Measurements from ENCODE around the gene PCARE.

Gene PCARE

DNA sequence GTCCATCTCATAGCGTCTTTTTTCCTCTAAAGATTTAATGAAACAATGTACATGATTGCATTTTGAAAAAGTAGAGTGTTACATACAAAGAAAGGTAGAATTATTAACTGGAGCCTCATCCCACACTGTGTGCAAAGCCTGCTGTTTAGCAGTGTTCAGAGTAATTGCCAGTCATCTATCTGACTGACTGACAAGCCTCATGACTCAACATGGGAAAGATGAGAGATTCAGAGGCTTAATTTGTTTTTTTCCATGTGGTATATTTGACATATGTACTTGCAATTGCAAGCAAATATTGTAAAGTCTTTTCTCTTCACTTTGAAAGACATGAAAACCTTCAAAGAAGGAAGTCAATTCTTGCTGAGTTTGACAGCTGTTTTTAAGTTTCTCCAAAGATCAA, 14.7 kb downstream of the PCARE start:
- Histone ChIP-seq H3K9ac (ENCODE audit: low read depth, low read length) (no peak overlapping the region), H3K4me3 (ENCODE audit: low read depth, low read length) (no peak overlapping the region), H3K27me3 (ENCODE audit: control insufficient read depth, insufficient read depth, low read length) (no peaks in the 10 kb centered on the region), H3K9me3 (ENCODE audit: control insufficient read depth, insufficient read depth, low read length) (no peaks in the 10 kb centered on the region), H3K36me3 (ENCODE audit: control insufficient read depth, insufficient read depth, low read length) (no peaks in the 10 kb centered on the region), H3K4me1 (ENCODE audit: control insufficient read depth, insufficient read depth, low read length) (no peaks in the 10 kb centered on the region)

DNA sequence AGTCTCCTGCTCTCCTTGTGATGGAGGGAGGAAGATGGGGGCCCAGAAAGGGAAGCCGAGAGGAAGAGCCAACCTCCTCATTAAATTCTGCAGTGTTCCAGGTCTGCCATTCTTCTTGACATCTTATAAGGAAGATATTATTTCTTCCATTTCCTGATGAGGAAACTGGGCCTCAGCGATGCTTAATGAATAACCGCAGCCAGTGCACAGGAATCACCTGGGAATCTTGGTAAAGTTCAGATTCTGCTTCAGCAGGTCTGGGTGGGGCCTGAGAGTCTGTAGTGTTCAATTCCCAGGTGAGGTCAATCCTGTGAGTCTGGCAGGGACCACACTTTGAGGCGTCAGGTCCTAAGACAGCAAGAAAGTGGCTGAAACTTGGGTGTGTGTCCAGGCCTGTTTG, 17.3 kb downstream of the PCARE start:
- Histone ChIP-seq H3K9ac (ENCODE audit: low read depth, low read length) (no peak overlapping the region), H3K4me3 (ENCODE audit: low read depth, low read length) (no peak overlapping the region), H3K27me3 (ENCODE audit: control insufficient read depth, insufficient read depth, low read length) (no peaks in the 10 kb centered on the region), H3K9me3 (ENCODE audit: control insufficient read depth, insufficient read depth, low read length) (no peaks in the 10 kb centered on the region), H3K36me3 (ENCODE audit: control insufficient read depth, insufficient read depth, low read length) (no peaks in the 10 kb centered on the region), H3K4me1 (ENCODE audit: control insufficient read depth, insufficient read depth, low read length) (peaks cover 3% of the 10 kb centered on the region)

DNA sequence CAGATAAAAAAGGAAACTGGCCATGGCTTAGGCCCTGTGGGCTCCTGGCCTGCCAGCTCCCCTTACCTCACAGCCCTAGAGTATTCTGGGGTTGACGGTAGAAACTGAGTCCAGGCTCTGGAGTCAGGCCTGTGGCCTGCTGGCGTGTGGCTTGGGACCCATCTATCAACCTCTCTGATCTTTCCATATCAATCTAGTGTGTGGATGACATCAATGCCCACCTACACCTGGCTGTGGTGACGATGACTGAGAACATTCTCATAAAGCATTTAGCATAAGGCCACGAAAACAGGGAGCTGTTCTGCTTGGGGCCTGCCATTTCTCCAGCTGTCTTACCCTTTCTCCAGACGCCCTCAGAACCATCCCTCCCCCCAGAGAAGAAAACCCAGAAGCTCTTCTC, 17.9 kb downstream of the PCARE start:
- Histone ChIP-seq H3K4me3 (ENCODE audit: low read depth, low read length) (no peak overlapping the region), H3K9ac (ENCODE audit: low read depth, low read length) (no peak overlapping the region), H3K4me1 (ENCODE audit: control insufficient read depth, insufficient read depth, low read length) (peaks cover 3% of the 10 kb centered on the region), H3K27me3 (ENCODE audit: control insufficient read depth, insufficient read depth, low read length) (no peaks in the 10 kb centered on the region), H3K36me3 (ENCODE audit: control insufficient read depth, insufficient read depth, low read length) (no peaks in the 10 kb centered on the region), H3K9me3 (ENCODE audit: control insufficient read depth, insufficient read depth, low read length) (no peaks in the 10 kb centered on the region)

DNA sequence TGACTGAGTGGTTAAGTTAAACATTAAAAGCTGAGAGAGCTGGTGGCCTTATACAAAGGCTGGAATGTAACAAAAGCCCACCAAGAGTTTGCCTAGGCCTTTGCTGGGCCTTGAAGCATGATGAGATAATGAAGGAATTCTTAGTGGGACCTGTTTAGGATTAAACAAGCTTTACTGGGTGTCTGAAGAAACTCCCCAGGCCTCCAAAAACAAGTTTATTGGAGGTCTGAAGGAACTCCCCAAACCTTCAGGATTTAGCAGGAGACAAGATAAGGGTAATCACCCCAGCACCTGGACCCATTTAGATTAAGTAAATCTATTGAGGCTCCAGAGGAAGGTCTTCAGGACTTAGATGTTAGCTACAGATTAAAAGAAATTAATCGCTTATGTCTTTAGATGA, 18.7 kb downstream of the PCARE start:
- Histone ChIP-seq H3K36me3 (ENCODE audit: control insufficient read depth, insufficient read depth, low read length) (no peaks in the 10 kb centered on the region), H3K4me3 (ENCODE audit: low read depth, low read length) (no peak overlapping the region), H3K9ac (ENCODE audit: low read depth, low read length) (no peak overlapping the region), H3K9me3 (ENCODE audit: control insufficient read depth, insufficient read depth, low read length) (no peaks in the 10 kb centered on the region), H3K27me3 (ENCODE audit: control insufficient read depth, insufficient read depth, low read length) (no peaks in the 10 kb centered on the region), H3K4me1 (ENCODE audit: control insufficient read depth, insufficient read depth, low read length) (peaks cover 3% of the 10 kb centered on the region)

DNA sequence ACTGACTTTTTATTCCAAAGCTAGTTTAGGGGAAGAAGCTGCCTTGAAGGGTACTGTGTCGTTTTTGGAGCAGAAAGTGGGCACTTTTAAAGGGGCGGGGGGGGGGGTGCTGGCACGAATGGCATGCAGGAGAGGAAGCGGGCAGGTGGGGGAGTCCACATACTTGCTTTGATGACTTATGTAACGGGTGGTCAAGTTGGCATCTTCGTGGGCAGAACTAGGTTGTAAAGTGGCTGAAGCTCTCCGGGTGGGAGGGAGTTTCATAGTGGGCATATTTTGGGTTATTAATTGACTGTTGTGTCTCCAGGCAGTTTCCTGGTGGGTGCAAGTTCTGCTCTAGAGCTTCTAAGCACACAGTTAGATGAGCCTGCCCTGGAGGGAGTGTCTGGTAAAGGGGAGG, 19.9 kb downstream of the PCARE start:
- Histone ChIP-seq H3K4me3 (ENCODE audit: low read depth, low read length) (no peak overlapping the region), H3K36me3 (ENCODE audit: control insufficient read depth, insufficient read depth, low read length) (no peaks in the 10 kb centered on the region), H3K27me3 (ENCODE audit: control insufficient read depth, insufficient read depth, low read length) (no peaks in the 10 kb centered on the region), H3K9me3 (ENCODE audit: control insufficient read depth, insufficient read depth, low read length) (no peaks in the 10 kb centered on the region), H3K9ac (ENCODE audit: low read depth, low read length) (no peak overlapping the region), H3K4me1 (ENCODE audit: control insufficient read depth, insufficient read depth, low read length) (peaks cover 3% of the 10 kb centered on the region)

DNA sequence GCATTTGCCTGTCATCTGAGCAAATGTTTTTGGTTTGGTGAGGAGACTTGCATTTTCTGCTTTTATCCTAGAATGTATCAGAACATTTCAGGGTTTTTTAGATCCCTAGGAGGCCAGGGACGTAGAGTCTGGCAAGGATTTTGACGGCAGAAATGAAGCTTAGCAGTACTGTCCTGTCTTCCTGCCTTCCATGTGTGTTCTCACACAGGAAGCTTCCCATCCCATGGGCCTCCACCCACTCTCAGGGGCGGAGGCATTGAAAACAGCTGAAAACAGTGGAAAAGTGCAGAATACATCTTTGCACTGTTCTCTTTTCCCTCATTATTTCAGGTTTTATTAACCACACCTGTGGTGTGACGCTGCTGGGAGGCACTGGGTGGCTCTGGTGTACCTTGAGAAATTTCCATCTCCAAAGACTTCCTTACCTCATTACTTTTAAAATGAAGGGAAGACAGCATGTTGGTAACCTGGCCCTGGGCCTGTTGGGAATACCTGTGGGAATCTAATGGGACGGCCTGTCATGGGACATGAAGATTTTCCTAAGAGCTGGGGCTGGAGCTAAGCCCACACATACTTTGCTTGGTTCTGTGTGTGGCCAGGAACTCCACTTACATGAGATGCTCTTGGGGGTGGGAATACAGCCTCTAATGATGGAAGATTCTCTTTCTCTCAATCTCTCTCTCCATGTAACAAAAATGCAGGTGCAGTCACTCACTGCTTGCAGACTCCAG, 20.5 kb downstream of the PCARE start:
- no peaks in the 10 kb centered on the region for H3K36me3 ChIP-seq (ENCODE audit: control insufficient read depth, insufficient read depth, low read length)
- no peaks in the 10 kb centered on the region for H3K27me3 ChIP-seq (ENCODE audit: control insufficient read depth, insufficient read depth, low read length)
- H3K9ac ChIP-seq (ENCODE audit: low read depth, low read length) = no peak overlapping the region
- no peaks in the 10 kb centered on the region for H3K9me3 ChIP-seq (ENCODE audit: control insufficient read depth, insufficient read depth, low read length)
- no peak overlapping the region for H3K4me3 ChIP-seq (ENCODE audit: low read depth, low read length)
- peaks cover 3% of the 10 kb centered on the region for H3K4me1 ChIP-seq (ENCODE audit: control insufficient read depth, insufficient read depth, low read length)

DNA sequence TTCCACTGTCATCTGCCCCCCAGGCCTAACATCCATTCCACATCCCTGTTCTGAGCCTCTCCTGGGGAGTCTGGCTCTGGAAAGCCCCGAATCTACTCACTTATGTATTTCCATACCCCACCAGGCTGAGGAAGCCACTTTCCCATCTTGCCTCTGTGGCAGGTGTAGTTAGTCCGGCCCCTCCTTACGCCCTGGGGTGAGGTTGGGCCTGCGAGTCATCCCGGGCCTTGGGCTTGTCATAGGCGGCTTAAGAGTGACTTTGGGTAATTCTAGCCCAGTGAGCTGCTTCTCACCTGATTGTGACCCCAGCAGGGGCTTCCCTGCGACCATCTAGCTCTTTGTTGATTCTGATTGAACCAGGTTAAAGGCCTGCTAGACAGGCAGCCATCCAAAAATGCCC, 21.1 kb downstream of the PCARE start:
- Histone ChIP-seq H3K27me3 (ENCODE audit: control insufficient read depth, insufficient read depth, low read length) (no peaks in the 10 kb centered on the region), H3K36me3 (ENCODE audit: control insufficient read depth, insufficient read depth, low read length) (no peaks in the 10 kb centered on the region)

DNA sequence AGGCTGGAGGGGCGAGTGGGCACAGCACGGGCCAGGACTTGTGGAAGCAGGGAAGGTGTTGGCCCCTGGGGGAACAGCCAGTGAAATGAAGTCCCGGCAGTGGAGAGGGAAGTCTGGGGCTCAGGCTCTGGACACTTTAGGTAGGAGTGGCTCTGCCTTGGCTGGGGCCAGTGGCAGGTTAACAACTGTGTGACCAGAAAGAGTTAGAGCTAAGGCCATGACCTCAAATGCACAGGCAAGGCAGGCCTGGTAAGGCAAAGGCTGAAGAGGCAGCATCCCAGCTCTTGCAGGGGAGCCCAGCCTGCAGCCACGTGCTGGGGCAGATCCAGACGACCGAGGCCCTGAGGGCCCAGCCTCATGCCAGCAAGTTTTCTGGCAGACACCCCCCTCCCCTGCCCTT, 21.5 kb downstream of the PCARE start:
- Histone ChIP-seq H3K9me3 (ENCODE audit: control insufficient read depth, insufficient read depth, low read length) (no peaks in the 10 kb centered on the region), H3K36me3 (ENCODE audit: control insufficient read depth, insufficient read depth, low read length) (no peaks in the 10 kb centered on the region), H3K4me3 (ENCODE audit: low read depth, low read length) (no peak overlapping the region), H3K9ac (ENCODE audit: low read depth, low read length) (no peak overlapping the region), H3K27me3 (ENCODE audit: control insufficient read depth, insufficient read depth, low read length) (no peaks in the 10 kb centered on the region), H3K4me1 (ENCODE audit: control insufficient read depth, insufficient read depth, low read length) (peaks cover 3% of the 10 kb centered on the region)

More for the DNA sequence above, 21.1 kb downstream of the PCARE start:
- peaks cover 3% of the 10 kb centered on the region for H3K4me1 ChIP-seq (ENCODE audit: control insufficient read depth, insufficient read depth, low read length)
- no peak overlapping the region for H3K4me3 ChIP-seq (ENCODE audit: low read depth, low read length)
- H3K9me3 ChIP-seq (ENCODE audit: control insufficient read depth, insufficient read depth, low read length) = no peaks in the 10 kb centered on the region
- no peak overlapping the region for H3K9ac ChIP-seq (ENCODE audit: low read depth, low read length)

DNA sequence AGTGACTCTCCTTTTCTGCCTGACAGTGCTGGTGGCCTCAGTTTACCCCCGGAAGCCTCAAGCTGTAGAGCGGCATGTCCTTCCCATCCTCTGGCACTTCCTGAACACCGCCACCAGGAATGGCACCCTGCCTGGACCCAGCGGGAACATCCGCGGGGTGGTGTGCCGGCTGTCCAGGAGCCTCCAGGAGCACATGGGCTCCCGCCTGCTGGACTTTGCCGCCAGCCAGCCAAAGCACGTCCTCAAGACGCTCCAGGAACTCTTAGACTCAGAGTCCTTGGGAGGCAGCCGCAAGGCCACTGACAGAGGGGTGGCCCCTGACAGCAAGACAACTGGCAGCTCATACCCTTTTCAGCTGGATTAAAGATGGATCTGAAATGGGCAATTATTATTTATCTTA, 22.6 kb downstream of the PCARE start:
- Histone ChIP-seq H3K36me3 (ENCODE audit: control insufficient read depth, insufficient read depth, low read length) (no peaks in the 10 kb centered on the region), H3K9me3 (ENCODE audit: control insufficient read depth, insufficient read depth, low read length) (no peaks in the 10 kb centered on the region), H3K27me3 (ENCODE audit: control insufficient read depth, insufficient read depth, low read length) (no peaks in the 10 kb centered on the region), H3K4me3 (ENCODE audit: low read depth, low read length) (no peak overlapping the region), H3K9ac (ENCODE audit: low read depth, low read length) (no peak overlapping the region), H3K4me1 (ENCODE audit: control insufficient read depth, insufficient read depth, low read length) (peaks cover 3% of the 10 kb centered on the region)

DNA sequence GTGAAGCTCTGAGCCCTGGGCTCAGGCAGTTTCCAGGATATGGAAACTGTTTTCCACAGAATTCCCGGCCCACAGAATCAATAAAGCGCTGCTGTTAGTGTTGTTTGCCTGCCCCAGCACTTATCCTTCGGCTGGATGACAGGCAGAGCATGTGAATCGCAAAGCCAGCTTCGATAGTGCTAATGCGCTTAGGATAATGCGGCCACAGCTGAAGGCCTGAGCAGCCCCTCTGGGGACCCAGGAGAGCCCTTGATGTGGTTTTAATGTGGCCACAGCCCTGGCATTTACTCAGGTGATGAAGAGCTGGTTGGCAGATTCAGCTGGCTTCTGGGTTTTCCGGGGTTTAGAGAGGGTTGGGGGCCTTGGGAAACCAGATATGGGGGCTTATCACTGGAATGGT, 23.7 kb downstream of the PCARE start:
- H3K36me3 ChIP-seq (ENCODE audit: control insufficient read depth, insufficient read depth, low read length) = no peaks in the 10 kb centered on the region
- peaks cover 3% of the 10 kb centered on the region for H3K4me1 ChIP-seq (ENCODE audit: control insufficient read depth, insufficient read depth, low read length)
- no peak overlapping the region for H3K4me3 ChIP-seq (ENCODE audit: low read depth, low read length)

DNA sequence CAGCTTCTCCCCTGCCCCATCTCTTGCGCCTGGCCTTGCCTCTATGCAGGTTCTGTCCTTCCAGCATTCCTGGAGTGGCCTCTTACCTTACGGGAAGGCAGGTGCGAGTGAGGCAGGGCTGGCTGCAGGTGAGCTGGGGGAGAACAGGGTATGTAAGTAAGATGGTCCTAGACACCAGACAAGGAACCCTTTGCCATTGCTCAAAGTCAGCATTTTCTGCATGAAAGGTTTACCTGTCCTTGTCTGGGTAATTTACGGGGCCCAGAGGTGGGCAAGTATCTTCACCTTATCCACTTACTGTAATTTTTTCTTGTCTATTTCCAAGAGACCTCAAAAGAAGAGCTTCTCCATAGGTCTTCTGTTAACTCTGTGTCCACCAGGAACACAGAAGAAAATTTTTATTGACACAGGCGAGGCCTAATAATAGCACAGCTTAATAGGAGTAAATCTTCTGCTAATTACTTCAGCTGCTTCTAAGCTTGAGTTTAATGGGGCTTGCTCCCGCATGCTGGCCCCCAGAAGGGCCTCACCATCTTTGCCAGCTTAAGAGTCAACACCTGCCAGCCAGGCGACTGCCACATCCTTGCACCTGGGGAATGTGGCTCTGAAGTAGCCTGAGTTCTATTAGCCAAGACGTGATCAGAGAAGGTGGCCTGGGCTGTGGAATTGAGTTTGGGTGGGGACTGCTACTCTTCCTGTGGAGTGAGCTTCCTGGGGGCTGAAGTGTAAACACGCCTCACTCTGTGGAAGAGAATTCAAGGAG, 27.1 kb downstream of the PCARE start:
- no peaks in the 10 kb centered on the region for H3K36me3 ChIP-seq (ENCODE audit: control insufficient read depth, insufficient read depth, low read length)
- no peaks in the 10 kb centered on the region for H3K27me3 ChIP-seq (ENCODE audit: control insufficient read depth, insufficient read depth, low read length)
- no peak overlapping the region for H3K9ac ChIP-seq (ENCODE audit: low read depth, low read length)
- H3K4me1 ChIP-seq (ENCODE audit: control insufficient read depth, insufficient read depth, low read length) = peaks cover 3% of the 10 kb centered on the region
- H3K9me3 ChIP-seq (ENCODE audit: control insufficient read depth, insufficient read depth, low read length) = no peaks in the 10 kb centered on the region
- H3K4me3 ChIP-seq (ENCODE audit: low read depth, low read length) = no peak overlapping the region

More for the DNA sequence above, 23.7 kb downstream of the PCARE start:
- Histone ChIP-seq H3K9me3 (ENCODE audit: control insufficient read depth, insufficient read depth, low read length) (no peaks in the 10 kb centered on the region), H3K27me3 (ENCODE audit: control insufficient read depth, insufficient read depth, low read length) (no peaks in the 10 kb centered on the region), H3K9ac (ENCODE audit: low read depth, low read length) (no peak overlapping the region)

DNA sequence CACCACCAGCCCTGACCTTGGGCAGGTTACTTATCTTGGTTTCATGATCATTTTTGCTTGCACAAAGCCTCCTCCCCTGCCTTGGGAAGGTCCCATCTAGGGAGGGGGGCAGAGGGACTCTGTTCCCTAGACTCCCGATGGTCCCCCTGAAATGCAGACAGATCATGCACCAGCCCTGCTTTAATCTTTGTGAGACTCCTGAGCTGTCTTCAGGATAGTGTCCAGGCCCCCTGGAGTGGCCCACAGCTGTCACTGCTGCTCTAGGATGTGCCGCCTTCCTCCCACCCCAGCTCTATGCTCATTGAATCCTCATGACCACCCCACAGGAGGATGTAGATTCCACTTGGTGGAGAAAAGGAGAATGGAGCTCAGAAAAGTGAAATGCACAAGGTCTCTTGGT, 28.0 kb downstream of the PCARE start:
- Histone ChIP-seq H3K4me1 (ENCODE audit: control insufficient read depth, insufficient read depth, low read length) (peaks cover 5% of the 10 kb centered on the region), H3K9me3 (ENCODE audit: control insufficient read depth, insufficient read depth, low read length) (no peaks in the 10 kb centered on the region)

More for the DNA sequence above, 28.0 kb downstream of the PCARE start:
- no peak overlapping the region for H3K4me3 ChIP-seq (ENCODE audit: low read depth, low read length)
- H3K36me3 ChIP-seq (ENCODE audit: control insufficient read depth, insufficient read depth, low read length) = no peaks in the 10 kb centered on the region
- no peaks in the 10 kb centered on the region for H3K27me3 ChIP-seq (ENCODE audit: control insufficient read depth, insufficient read depth, low read length)
- H3K9ac ChIP-seq (ENCODE audit: low read depth, low read length) = no peak overlapping the region

Data from iPS-15b (cell line).